Activated naive CD8-positive, alpha-beta T cell (primary cell): Measurements from ENCODE around the gene LRP10.
"Not testable (repeated sequence)": the region's sequence is repeated elsewhere in the genome, so short reads cannot be mapped to it uniquely, and the experiment has no call there.

Experiments
- H3K27ac Mint-ChIP-seq: one replicate; pipeline ENCODE4 v1.8.0; 2021; ENCODE audit warnings: mixed read lengths
- H3K27me3 Mint-ChIP-seq: one replicate; pipeline ENCODE4 v1.8.0; 2021; ENCODE audit warnings: mixed read lengths
- H3K36me3 Mint-ChIP-seq: one replicate; pipeline ENCODE4 v1.8.0; 2021; ENCODE audit warnings: mixed read lengths
- H3K4me1 Mint-ChIP-seq: one replicate; pipeline ENCODE4 v1.8.0; 2021; ENCODE audit warnings: low read depth, mixed read lengths
- H3K4me3 Mint-ChIP-seq: one replicate; pipeline ENCODE4 v1.8.0; 2021; ENCODE audit warnings: mild to moderate bottlenecking, mixed read lengths
- H3K9me3 Mint-ChIP-seq: one replicate; pipeline ENCODE4 v1.8.0; 2021; ENCODE audit warnings: low read depth, mixed read lengths

The LRP10 gene

GRCh38 chr14:22903742-22904087 is 32.2 kb downstream of the LRP10 start:
- Mint-ChIP-seq H3K9me3 (no peaks in the 10 kb centered on the region), H3K27ac (no peak overlapping the region), H3K4me3 (no peak overlapping the region), H3K27me3 (no peaks in the 10 kb centered on the region), H3K4me1 (peaks cover 4% of the 10 kb centered on the region), H3K36me3 (peaks cover 14% of the 10 kb centered on the region)

DNA sequence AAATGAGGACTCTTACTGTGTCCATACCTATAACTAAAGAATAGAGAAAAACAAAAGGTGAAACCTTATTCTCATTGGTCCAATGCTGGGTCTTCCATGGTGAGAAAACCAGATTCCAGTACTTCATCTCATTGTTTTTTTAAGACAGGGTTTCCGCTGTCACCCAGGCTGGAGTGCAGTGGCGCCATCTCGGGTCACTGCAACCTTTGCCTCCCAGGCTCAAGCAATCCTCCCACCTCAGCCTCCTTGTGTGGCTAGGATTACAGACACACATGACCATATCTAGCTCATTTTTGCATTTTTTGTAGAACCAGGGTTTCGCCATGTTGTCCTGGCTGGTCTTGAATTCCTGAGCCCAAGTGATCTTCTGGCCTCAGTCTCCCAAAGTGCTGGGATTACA is 34.1 kb downstream of the LRP10 start:
- Mint-ChIP-seq H3K4me3 (no peak overlapping the region), H3K9me3 (no peaks in the 10 kb centered on the region), H3K27me3 (no peaks in the 10 kb centered on the region), H3K4me1 (peaks cover 6% of the 10 kb centered on the region), H3K36me3 (peaks cover 17% of the 10 kb centered on the region), H3K27ac (no peak overlapping the region)

- Mint-ChIP-seq H3K9me3 (no peaks in the 10 kb centered on the region), H3K36me3 (peaks cover 17% of the 10 kb centered on the region), H3K4me3 (no peak overlapping the region), H3K27me3 (no peaks in the 10 kb centered on the region), H3K27ac (no peak overlapping the region), H3K4me1 (peaks cover 9% of the 10 kb centered on the region)
Observed at GRCh38 chr14:22906073-22906472, 34.5 kb downstream of the LRP10 start.

GRCh38 chr14:22907429-22907828 is 35.9 kb downstream of the LRP10 start:
- peaks cover 21% of the 10 kb centered on the region for H3K4me1 Mint-ChIP-seq
- H3K9me3 Mint-ChIP-seq, result no peaks in the 10 kb centered on the region
- H3K27me3 Mint-ChIP-seq, result no peaks in the 10 kb centered on the region
- peaks cover 19% of the 10 kb centered on the region for H3K36me3 Mint-ChIP-seq
- no peak overlapping the region for H3K4me3 Mint-ChIP-seq
- no peak overlapping the region for H3K27ac Mint-ChIP-seq

GRCh38 chr14:22908601-22909000 is 37.1 kb downstream of the LRP10 start:
- no peaks in the 10 kb centered on the region for H3K27me3 Mint-ChIP-seq
- H3K27ac Mint-ChIP-seq, result no peak overlapping the region
- H3K36me3 Mint-ChIP-seq, result peaks cover 19% of the 10 kb centered on the region

GRCh38 chr14:22910916-22911315 is 39.4 kb downstream of the LRP10 start:
- peaks cover 32% of the 10 kb centered on the region for H3K4me1 Mint-ChIP-seq
- H3K27me3 Mint-ChIP-seq, result no peaks in the 10 kb centered on the region
- H3K27ac Mint-ChIP-seq, result peak overlapping the region; percentile 1
- H3K4me3 Mint-ChIP-seq, result no peak overlapping the region
- peaks cover 12% of the 10 kb centered on the region for H3K36me3 Mint-ChIP-seq
- no peaks in the 10 kb centered on the region for H3K9me3 Mint-ChIP-seq

More at GRCh38 chr14:22908601-22909000, 37.1 kb downstream of the LRP10 start:
- Mint-ChIP-seq H3K4me3 (no peak overlapping the region), H3K9me3 (no peaks in the 10 kb centered on the region), H3K4me1 (peaks cover 24% of the 10 kb centered on the region)

DNA sequence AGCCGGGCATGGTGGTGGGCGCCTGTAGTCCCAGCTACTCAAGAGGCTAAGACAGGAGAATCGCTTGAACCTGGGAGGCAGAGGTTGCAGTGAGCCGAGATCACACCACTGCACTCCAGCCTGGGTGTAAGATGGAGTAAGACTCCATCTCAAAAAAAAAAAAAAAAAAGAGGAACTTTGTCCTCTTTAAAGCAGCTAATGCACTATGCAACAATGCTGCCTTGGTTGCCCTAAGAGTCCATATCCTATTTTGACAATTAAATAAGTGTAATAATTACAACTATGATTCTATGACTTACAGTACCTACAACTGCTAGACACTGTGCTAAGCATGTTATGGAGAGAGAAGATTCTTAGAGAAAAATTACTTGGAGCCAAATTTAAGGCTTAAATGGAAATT is 43.3 kb downstream of the LRP10 start:
- H3K27ac Mint-ChIP-seq, result peak overlapping the region; percentile 54
- H3K4me1 Mint-ChIP-seq, result peaks cover 59% of the 10 kb centered on the region
- H3K27me3 Mint-ChIP-seq, H3K36me3 Mint-ChIP-seq, H3K9me3 Mint-ChIP-seq, H3K4me3 Mint-ChIP-seq: not testable (repeated sequence)

DNA sequence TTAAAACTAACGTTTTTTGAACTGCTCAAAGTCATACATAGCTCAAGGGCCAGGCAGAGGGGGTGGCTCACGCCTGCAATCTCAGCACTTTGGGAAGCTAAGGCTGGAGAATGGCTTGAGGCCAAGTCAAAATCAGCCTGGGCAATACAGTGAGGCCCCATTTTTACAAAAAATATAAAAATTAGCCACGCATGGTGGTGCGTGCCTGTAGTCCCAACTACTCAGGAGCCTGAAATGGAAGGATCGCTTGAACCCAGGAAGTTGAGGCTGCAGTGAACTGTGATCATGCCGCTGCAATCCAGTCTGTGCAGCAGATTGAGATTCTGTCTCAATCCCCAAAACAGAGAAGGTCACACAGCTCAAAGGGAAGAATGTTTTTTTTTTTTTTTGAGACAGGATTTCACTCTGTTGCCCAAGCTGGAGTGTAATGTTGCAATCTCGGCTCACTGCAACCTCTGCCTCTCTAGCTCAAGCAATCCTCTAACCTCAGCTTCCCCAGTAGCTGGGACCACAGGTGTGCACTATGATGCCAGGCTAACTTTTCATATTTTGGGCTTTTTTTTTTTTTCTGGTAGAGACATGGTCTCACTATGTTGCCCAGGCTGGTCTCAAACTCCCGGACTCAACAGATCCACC is 44.5 kb downstream of the LRP10 start:
- Mint-ChIP-seq H3K4me1 (peaks cover 62% of the 10 kb centered on the region), H3K27me3 (no peaks in the 10 kb centered on the region), H3K4me3 (peak overlapping the region; percentile 35), H3K36me3 (peaks cover 12% of the 10 kb centered on the region), H3K9me3 (no peaks in the 10 kb centered on the region), H3K27ac (peak overlapping the region; percentile 34)

- no peaks in the 10 kb centered on the region for H3K27me3 Mint-ChIP-seq
- H3K9me3 Mint-ChIP-seq, result no peaks in the 10 kb centered on the region
- peaks cover 26% of the 10 kb centered on the region for H3K36me3 Mint-ChIP-seq
- H3K27ac Mint-ChIP-seq, result peak within 1 kb of the TSS; percentile 100
- peaks cover 51% of the 10 kb centered on the region for H3K4me1 Mint-ChIP-seq
- H3K4me3 Mint-ChIP-seq, result peak within 1 kb of the TSS; percentile 98
Observed at GRCh38 chr14:22918804-22919600, 47.5 kb downstream of the LRP10 start, which contains the start of gene RBM23. Gene RBM23, minus strand, starts transcription at chr14:22919149.

DNA sequence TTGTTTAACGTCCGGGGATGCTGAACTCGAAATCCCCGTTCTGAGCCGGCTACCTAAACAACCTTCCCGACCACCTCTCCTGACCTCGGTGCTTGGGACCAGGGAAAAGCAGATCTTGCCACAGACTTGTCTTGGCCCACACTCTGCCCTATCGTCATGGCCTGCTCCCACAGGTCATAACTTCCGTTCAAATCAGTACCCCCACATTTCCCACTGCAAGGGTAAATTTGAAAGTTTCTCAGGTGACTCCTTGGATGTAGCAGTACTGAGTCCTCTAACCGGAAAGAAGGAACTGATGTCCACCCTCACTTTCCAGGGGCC is 48.0 kb downstream of the LRP10 start:
- Mint-ChIP-seq H3K9me3 (no peaks in the 10 kb centered on the region), H3K27ac (peak overlapping the region; percentile 100), H3K4me1 (peaks cover 49% of the 10 kb centered on the region), H3K4me3 (peak overlapping the region; percentile 98), H3K36me3 (peaks cover 27% of the 10 kb centered on the region), H3K27me3 (no peaks in the 10 kb centered on the region)

DNA sequence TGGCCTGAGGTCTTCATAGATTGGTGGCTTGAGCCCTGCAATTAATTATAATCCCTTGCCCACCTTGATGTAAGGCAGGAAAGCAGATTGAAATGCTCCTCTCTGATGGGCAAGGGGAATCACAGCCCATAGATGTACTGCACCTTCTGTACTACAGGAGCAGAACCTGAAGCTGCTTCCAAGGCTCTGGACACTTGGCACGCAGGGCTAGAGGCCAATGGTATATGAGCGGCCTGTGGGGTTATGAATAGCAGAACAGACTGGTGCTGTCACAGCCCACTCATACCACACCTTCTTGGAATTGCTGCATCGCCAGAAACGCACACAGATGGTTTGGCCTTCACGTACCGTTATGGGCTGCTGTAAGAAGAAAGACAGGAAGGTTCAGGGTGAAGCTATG is 49.2 kb downstream of the LRP10 start:
- H3K9me3 Mint-ChIP-seq, result no peaks in the 10 kb centered on the region
- no peaks in the 10 kb centered on the region for H3K27me3 Mint-ChIP-seq
- peaks cover 46% of the 10 kb centered on the region for H3K4me1 Mint-ChIP-seq
- peak overlapping the region; percentile 35 for H3K27ac Mint-ChIP-seq
- peaks cover 29% of the 10 kb centered on the region for H3K36me3 Mint-ChIP-seq
- H3K4me3 Mint-ChIP-seq, result no peak overlapping the region

DNA sequence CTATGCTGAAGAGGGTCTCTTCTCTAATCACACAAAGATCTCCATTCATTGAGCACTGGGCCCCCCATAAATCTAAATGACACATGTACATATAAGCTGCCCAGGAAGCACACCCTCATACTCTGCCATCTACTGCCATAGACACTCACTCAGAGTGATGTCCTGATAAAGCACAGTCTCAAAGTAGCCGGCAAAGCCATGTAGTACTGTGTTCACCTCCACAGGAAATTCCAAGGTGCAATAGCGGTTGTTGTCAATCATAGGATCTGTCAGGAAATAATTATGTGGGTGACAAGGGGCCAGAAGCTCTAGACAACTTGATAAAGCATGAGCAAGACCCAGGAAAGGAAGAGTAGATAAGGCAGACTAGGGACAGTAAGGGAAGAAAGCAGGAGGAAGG is 50.8 kb downstream of the LRP10 start:
- Mint-ChIP-seq H3K27ac (peak overlapping the region; percentile 46), H3K36me3 (peaks cover 37% of the 10 kb centered on the region), H3K4me1 (peaks cover 42% of the 10 kb centered on the region), H3K27me3 (no peaks in the 10 kb centered on the region), H3K9me3 (no peaks in the 10 kb centered on the region), H3K4me3 (no peak overlapping the region)

DNA sequence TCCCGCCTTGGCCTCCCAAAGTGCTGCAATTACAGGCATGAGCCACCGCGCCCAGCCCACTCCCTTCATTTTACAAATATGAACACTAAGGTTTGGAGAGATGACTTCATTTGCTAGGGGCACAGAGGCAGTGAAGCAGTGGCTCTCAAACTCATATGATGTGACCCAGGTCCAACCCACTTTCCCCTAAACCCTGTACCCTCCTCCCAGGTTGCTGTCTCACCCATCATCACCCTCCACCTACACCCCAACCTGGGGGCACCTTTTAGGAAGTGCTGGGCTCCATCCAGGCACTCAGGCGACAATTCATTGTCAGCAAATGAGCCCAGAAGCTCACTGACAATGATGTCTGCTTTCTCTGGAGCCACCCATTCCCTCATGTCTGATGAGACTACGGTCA is 52.2 kb downstream of the LRP10 start:
- H3K27me3 Mint-ChIP-seq, result no peaks in the 10 kb centered on the region
- peaks cover 42% of the 10 kb centered on the region for H3K4me1 Mint-ChIP-seq
- H3K36me3 Mint-ChIP-seq, result peaks cover 34% of the 10 kb centered on the region
- no peak overlapping the region for H3K27ac Mint-ChIP-seq
- no peaks in the 10 kb centered on the region for H3K9me3 Mint-ChIP-seq
- no peak overlapping the region for H3K4me3 Mint-ChIP-seq

DNA sequence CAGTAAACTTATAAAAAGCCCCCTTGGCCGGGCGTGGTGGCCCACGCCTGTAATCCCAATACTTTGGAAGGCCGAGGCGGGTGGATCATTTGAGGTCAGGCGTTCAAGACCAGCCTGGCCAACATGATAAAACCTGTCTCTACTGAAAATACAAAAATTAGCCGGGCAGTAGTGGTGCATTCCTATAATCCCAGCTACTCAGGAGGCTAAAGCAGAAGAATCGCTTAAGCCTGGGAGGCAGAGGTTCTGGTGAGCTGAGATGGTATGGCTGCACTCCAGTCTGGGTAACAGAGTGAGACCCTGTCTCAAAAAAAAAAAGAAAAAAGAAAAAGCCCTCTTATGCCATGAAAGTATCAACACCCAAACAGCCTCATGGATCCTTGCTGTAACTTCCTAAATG is 54.0 kb downstream of the LRP10 start:
- Mint-ChIP-seq H3K27me3 (no peaks in the 10 kb centered on the region), H3K4me3 (no peak overlapping the region), H3K4me1 (peaks cover 26% of the 10 kb centered on the region), H3K36me3 (peaks cover 30% of the 10 kb centered on the region), H3K27ac (no peak overlapping the region), H3K9me3 (no peaks in the 10 kb centered on the region)

DNA sequence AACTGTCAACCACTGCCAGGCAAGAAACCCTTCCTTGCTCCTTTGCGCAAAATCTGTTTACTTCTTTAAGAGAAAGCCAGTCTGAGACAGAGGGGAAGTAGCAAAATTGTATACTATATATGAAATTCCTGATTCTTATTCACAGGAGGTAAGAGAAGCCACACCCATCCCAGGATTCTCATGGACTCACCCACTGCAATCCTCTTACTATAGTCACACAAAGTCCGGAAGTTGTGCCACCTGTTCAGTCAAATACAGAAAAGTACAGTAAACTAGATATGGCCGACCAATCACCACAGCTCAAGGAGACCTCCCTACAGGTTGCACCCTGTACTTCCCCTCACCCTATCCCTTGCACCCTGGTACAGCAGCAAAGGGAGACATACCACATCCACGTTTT is 54.8 kb downstream of the LRP10 start:
- H3K27me3 Mint-ChIP-seq, result no peaks in the 10 kb centered on the region
- peak overlapping the region; percentile 36 for H3K4me3 Mint-ChIP-seq
- H3K4me1 Mint-ChIP-seq, result peaks cover 25% of the 10 kb centered on the region
- H3K9me3 Mint-ChIP-seq, result no peaks in the 10 kb centered on the region
- H3K36me3 Mint-ChIP-seq, result peaks cover 26% of the 10 kb centered on the region
- H3K27ac Mint-ChIP-seq, result no peak overlapping the region
